Esophagus muscularis mucosa (tissue), 3 donors: ENCODE measurements around the gene MADD.

Experiments
- CTCF ChIP-seq, 3 experiments: fragments of 200-600 bp in 2 of 3; fragments of 450-650 bp in 1 of 3; sonication (generic) in 2 of 3; IDR thresholded peaks; one replicate each; pipeline ENCODE4 v1.5.1; 2017 to 2019; ENCODE audit warnings: antibody characterized with exemption in 3 of 3, mild to moderate bottlenecking in 2 of 3, moderate library complexity in 1 of 3
- POLR2A ChIP-seq: fragments of 450-650 bp; IDR thresholded peaks from one replicate; pipeline ENCODE4 v1.6.1; 2017; ENCODE audit warnings: antibody characterized with exemption, moderate library complexity, mild to moderate bottlenecking, low read depth

- TF ChIP-seq CTCF (IDR thresholded peaks at IDR 0.05) (no peak), POLR2A (no peak)
These were observed 18.1 kb downstream of the MADD start for GRCh38 chr11:47288066-47288465.
